Left ventricle myocardium inferior (tissue), 1 donor: ENCODE results near the gene USF2. TPM values are rescaled to one million over a fixed set of nuclear protein-coding genes. Genes with fewer than 3 reads are reported as not detected.

ENCODE experiments used
- DNase-seq: peaks from one replicate; pipeline ENCODE4 v3.0.0-alpha.2; 2020
- H3K27ac ChIP-seq: fragments of 200-600 bp; replicated peaks from 2 replicates; pipeline ENCODE4 v1.8.0; 2021
- H3K27me3 ChIP-seq: fragments of 200-600 bp; 2 replicates; pipeline ENCODE4 v1.8.0; 2021; ENCODE audit warnings: low read depth
- H3K36me3 ChIP-seq: fragments of 200-600 bp; 2 replicates; pipeline ENCODE4 v1.8.0; 2021
- H3K4me1 ChIP-seq: fragments of 200-600 bp; 2 replicates; pipeline ENCODE4 v1.8.0; 2021
- H3K4me3 ChIP-seq: fragments of 200-600 bp; 2 replicates; pipeline ENCODE4 v1.8.0; 2021; ENCODE audit warnings: mild to moderate bottlenecking, moderate library complexity
- H3K9me3 ChIP-seq: fragments of 200-600 bp; replicated peaks from 2 replicates; pipeline ENCODE4 v1.8.0; 2021
- CTCF ChIP-seq: fragments of 200-600 bp; IDR thresholded peaks from 2 replicates; pipeline ENCODE4 v1.8.0; 2021; ENCODE audit warnings: antibody characterized with exemption, mild to moderate bottlenecking, borderline replicate concordance
- intact Hi-C: fragments of 100-400 bp; cut with micrococcal nuclease; formaldehyde crosslinking; loops from one replicate; pipeline ENCODE4 v1.11.0; 2022
- total RNA-seq: library from RNA; stranded (reverse); fragmentation: NEBNext Ultra II Directional; extraction: Animal tissue kit (Norgen Biotek cat#: 25700); gene quantifications from one replicate; pipeline ENCODE4 v1.2.1, GENCODE V29; 2021
- donor health status: DM: no; HTN: yes; CAD: no; lungs with severe emphysema.

The USF2 gene
- total RNA-seq, 1 donor from 2014 or later: 147 TPM

DNA sequence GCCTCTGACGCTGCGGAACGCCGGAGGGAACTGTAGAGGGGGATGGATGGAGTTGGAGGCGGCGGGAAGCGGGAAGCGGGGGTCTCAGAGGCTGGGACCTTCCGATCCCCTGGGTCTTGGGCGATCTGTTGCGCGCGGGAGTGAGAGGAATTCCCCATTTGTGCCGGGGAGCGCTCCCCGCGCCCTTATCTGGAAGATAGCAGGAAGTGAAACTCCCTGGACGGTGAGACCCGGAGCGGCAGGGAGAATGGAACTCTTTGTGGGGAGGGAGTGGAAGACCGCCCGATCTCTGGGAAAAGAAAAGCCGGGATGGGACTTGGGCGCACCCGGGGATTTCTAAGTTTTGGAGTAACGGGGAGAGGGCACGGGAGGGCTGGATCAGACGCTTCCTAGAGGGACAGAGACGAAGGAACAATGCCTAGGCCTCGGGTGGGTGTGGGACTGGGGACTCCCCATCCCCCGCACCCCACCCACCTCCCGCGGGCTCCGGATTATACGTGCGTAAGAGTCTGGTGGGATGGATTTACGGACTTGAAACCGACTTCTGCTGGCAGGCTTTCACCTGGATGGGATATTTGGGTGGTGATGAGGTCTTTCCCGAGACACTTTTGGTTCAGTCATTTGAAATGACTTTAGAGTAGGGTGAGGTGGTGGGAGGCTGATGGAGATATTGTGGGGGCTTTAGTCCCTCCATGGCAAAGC is 19.5 kb upstream of the USF2 start:
- Histone ChIP-seq H3K4me3 (peak overlapping the region; percentile 67), H3K4me1 (peaks cover 36% of the 10 kb centered on the region), H3K27ac (peak overlapping the region; percentile 69), H3K27me3 (peaks cover 53% of the 10 kb centered on the region), H3K9me3 (peaks cover 13% of the 10 kb centered on the region), H3K36me3 (no peaks in the 10 kb centered on the region)
- DNase-seq: no peak
- intact Hi-C loops: no loop called here
- TF ChIP-seq CTCF: no peak

GRCh38 chr19:35249848-35250711 is 18.7 kb upstream of the USF2 start:
- H3K4me3 ChIP-seq: peak overlapping the region; percentile 67
- H3K4me1 ChIP-seq: peaks cover 41% of the 10 kb centered on the region
- intact Hi-C loops: no loop called here
- H3K36me3 ChIP-seq: no peaks in the 10 kb centered on the region
- H3K27ac ChIP-seq: no peak overlapping the region
- peaks cover 13% of the 10 kb centered on the region for H3K9me3 ChIP-seq
- TF ChIP-seq CTCF: no peak
- DNase-seq: no peak
- peaks cover 53% of the 10 kb centered on the region for H3K27me3 ChIP-seq

DNA sequence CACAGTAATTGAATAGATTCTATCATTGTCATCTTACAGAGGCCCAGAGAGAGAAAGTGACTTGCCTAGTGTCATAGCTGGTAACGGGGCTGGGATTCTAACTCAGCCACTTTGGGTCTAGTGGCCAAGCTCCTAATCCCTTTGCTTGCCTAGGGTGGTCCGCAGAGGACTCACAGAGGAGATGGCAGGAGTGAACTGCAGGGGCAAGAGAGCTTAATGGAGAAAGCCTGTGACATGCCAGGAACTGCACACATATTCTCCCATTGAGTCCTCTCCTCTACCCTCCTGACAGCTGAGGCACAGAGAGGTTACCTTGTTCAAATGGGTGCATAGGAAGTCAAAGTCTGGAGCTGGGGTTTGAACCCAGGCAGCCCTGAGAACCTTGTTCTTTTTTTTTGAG is 17.3 kb upstream of the USF2 start:
- Histone ChIP-seq H3K36me3 (no peaks in the 10 kb centered on the region), H3K27ac (no peak overlapping the region), H3K4me1 (peaks cover 48% of the 10 kb centered on the region), H3K27me3 (peaks cover 46% of the 10 kb centered on the region), H3K9me3 (peaks cover 2% of the 10 kb centered on the region), H3K4me3 (no peak overlapping the region)
- intact Hi-C loops: no loop called here
- TF ChIP-seq CTCF: no peak
- DNase-seq: no peak

- Histone ChIP-seq H3K36me3 (no peaks in the 10 kb centered on the region), H3K27ac (peak overlapping the region; percentile 81), H3K4me1 (peaks cover 29% of the 10 kb centered on the region), H3K27me3 (peaks cover 24% of the 10 kb centered on the region), H3K9me3 (no peaks in the 10 kb centered on the region), H3K4me3 (no peak overlapping the region)
- no peak for DNase-seq
- no peak for TF ChIP-seq CTCF
- intact Hi-C loops: no loop called here
Measured at GRCh38 chr19:35253316-35254286, 15.2 kb upstream of the USF2 start.
